Measurements from ENCODE around the gene SLC25A12.

The SLC25A12 gene

GRCh38 chr2:171883275-171883893 is 10.7 kb downstream of the SLC25A12 start:
- no peak for DNase-seq (ENCODE audit: low spot score)

DNA sequence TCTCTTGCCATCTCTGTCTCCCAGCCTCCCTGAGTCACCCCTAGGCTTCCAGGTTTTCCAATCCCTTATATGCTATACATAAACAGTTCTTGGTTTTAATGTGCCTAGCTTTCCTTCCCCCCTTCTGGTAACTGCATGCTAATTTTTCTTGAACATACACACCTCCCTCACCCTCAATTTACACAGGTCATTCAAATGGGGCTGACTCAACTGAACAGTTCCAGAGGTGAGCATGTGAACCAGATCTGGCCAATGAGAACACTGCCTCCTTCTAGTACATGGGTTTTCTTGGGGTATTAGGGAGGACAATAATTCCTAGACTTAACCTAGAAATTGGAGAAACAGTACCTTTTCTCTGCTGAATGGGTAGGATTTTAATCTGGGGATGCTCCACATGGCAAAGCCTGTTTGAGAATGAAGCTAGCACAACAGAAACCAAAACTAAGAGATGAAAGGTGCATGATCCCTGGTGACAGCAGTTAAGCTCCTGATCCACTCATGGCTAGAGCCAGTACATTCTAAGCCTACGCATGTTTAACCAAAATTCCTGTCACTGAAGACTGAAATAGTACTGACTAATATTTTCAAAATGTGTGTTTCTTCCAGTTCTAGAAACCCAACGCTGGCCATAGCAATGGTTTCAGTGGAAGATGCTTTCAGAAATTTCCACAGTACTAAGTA is 11.8 kb downstream of the SLC25A12 start:
- DNase-seq (ENCODE audit: low spot score): no peak

DNA sequence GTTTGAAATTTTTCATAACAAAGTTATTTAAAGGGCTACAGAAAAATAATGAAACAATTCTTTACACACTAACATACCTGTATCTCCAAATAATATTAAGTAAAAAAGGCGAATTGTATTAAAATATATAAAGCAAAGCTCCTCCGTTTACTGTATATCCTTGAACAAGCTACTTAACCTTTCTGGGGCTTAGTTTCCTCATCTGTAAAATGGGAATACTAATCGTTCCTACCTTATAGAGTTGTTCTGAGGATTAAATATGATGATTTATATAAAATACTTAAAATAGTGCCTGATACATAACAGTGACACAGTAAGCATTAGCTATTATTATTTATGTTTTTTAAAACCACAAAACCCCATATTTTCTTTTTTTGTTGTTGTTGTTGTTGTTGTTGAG is 13.3 kb downstream of the SLC25A12 start:
- DNase-seq (ENCODE audit: low spot score): no peak

DNA sequence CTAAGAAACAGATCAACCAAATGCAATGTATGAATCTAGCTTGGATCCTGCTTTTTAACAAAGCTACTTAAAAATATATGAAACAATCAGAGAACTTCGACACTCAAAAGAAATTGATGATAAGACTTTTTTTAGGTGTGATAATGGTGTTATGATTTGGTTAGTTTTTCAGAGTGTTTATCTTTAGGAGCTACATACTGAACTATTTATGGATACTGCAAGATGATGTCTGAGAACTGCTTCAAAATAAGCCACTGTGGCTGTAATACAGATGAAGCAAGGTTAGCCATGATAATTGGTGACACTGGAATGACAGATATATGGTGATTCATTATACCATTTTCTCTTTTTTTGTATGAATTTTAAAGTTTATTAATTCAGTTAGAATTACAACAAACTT is 14.2 kb downstream of the SLC25A12 start:
- no peak for DNase-seq (ENCODE audit: low spot score)

- DNase-seq (ENCODE audit: low spot score): no peak
Observed at GRCh38 chr2:171878481-171878993, 15.5 kb downstream of the SLC25A12 start.

DNA sequence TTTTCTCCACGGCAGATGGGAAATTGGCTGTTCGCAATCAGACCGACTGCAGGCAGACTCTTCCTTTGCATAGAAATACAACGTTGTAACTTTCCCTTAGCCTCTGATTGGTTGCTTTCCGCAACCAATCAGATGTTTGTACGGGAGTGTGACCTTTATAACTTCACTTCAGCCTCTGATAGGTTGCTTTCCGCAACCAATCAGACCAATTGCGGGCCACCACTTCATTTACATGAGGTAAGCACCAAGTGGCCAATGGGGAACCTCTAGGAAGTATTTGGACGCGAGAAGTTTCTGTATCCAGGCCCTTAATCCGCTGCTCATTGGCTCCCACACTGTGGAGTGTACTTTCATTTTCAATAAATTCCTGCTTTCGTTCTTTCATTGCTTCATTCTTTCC is 19.1 kb downstream of the SLC25A12 start:
- DNase-seq (ENCODE audit: low spot score): no peak

DNA sequence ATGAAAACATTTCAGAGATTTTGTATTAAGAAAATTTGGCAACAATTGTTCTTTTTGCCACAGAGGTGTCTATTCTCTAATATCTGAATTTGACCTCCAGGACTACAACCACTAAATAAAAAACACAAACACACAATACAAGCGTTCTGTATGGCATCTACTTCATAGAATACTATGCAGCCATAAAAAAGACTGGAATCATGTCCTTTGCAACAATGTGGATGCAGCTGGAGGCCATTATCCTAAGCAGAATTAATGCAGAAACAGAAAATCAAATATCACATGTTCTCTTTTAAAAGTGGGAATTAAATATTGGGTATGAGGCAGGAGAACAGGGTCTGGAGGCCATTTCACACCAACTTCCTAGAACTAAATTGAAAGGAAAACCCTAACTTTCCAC is 19.5 kb downstream of the SLC25A12 start:
- no peak for DNase-seq (ENCODE audit: low spot score)

DNA sequence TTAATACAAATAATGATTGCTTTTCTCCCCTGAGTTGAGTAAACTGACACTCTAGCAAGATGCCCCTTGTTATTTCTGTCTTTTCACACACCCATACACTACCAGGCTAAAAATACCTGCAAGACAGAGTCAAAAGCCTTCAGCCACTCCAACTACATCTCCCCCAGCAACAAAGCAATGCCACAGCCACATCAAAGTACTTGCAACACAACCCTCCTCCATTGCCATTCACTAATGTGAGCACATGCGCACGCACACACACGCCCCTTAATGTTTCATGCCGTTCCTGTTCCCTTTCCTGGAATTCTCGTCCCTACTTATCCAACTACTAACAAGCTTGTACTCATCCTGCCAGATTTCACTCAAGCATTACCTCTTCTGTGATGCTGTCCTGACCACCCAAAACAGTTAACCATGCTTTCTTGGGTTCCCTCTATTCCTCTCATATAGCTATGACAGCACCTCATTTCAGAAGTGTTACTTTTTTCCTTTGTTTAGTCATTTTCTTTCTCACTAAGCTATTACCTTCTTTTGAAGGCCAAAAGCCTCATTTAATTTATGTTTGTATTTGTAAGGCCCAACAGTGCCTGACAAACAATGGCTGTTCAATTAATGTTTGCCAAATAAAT is 29.6 kb downstream of the SLC25A12 start:
- DNase-seq (ENCODE audit: low spot score): no peak

DNA sequence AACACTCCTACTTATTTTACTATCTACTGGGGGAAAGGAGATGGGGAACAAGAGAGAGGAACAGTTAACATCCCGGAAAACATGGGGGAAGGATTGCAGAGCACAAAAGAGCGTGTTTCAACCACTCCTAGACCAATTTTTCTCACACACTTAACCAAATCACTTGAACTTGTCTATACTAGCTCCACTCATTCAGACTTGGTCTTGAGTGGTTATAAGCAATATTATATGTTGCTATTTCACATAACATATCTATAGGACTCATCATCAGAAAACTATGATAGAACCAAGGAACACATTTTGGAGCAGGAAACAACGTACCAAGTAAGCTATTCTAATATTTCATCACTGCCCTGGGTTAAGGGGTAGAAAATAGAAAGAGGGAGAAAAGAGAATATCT is 31.5 kb downstream of the SLC25A12 start:
- no peak for DNase-seq (ENCODE audit: low spot score)

GRCh38 chr2:171858397-171858958 is 35.6 kb downstream of the SLC25A12 start:
- DNase-seq (ENCODE audit: low spot score): no peak

DNA sequence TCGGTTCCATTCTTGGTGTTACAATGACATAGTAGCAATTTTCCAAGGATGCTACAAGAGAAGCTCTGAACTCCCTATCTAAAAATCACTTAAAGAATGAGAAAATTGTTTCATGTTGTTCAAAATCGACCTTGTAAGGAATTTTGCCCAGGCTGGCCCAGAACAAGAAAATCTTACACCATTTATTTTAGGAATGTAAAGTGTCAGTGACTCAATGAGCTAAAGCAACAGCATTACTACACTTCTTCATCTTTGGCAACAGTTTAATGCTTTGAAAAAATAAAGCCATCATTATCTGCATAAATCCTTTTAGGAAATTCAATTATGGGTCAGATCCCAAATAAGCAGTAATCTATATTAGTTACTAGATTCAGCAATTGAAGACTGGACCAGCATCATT is 38.6 kb downstream of the SLC25A12 start:
- no peak for DNase-seq (ENCODE audit: low spot score)

DNA sequence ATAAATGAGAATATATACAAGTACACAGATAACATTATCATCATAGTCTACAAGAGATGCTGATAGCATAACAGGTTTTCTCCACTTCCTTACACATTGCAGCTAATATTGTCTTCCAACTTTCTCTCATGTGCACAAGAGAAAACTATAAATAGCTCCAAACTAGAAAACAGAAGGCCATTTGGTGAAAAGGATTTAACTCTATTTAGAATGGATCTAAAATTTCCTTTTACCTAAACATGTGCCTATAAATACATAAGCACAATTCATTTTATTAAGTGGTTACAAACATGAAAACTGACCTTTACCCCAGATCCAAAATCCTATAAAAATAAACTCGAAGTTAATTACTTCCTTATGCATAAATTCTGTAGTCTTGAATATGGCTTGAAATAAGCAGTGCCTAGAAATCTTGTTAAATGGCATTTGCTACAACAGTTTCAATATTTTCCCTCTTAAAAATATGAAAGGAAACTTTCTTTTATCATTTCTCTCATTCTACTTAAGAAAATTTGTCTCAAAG is 41.6 kb downstream of the SLC25A12 start:
- no peak for DNase-seq (ENCODE audit: low spot score)

DNA sequence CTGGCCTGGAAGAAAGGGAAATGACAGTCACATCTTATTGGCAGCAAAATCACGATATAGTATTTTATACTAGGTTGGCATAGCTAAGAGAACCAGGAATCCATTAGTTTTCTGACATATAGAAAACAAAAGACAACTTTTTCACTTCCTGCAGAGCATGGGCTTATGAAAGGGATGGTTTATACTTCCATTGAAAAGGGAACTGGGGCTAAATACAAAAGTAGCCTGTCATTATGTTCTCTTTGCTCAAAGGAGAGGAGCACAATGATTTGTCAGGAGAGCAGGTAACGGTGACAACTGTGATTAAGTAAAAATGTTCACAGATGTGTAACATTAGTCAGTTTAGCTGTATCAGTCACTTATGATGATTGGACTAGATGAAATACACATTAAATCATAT is 46.4 kb downstream of the SLC25A12 start:
- DNase-seq (ENCODE audit: low spot score): no peak

DNA sequence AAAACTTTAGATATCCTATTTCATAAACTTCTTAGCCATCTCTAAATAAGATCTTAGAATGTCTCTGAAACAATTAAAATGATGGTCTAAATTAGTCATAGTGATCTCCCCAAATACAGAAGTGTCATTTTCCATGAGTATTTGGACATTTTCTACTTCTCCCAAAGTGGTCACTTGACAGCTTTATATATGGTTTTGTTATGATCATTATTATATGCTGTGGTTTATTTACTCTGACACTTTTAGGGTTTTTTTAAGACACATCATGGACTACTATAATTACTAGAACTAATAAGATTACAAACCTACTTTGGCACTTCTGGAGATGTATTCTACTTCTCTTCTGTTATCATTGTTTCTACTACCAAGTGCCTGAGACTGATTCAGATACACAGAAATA is 47.1 kb downstream of the SLC25A12 start:
- no peak for DNase-seq (ENCODE audit: low spot score)

- DNase-seq (ENCODE audit: low spot score): no peak
Observed at GRCh38 chr2:171841996-171842395, 52.0 kb downstream of the SLC25A12 start.

DNA sequence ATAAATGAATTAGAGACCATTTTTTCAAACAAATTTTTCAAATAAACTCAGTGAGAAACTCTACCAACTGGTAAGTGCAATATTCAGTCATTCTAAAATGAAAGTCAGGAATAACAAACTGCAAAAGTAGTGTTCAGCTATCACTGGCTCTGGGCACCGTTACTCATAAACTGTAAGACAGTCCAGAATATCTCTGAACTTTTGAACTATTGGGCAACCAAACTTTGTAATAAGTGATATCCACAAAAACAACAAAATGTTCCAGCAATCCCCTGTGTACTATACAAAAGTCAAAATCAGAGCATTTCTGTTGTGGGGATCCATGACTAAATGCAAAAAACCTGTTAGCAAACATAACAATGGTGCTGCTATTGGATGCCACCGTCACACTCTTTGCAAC is 56.3 kb downstream of the SLC25A12 start:
- no peak for DNase-seq (ENCODE audit: low spot score)

- no peak for DNase-seq (ENCODE audit: low spot score)
Observed at GRCh38 chr2:171836146-171836910, 57.7 kb downstream of the SLC25A12 start.

- DNase-seq (ENCODE audit: low spot score): no peak
Observed at GRCh38 chr2:171835386-171835785, 58.7 kb downstream of the SLC25A12 start.

- DNase-seq (ENCODE audit: low spot score): no peak
Observed at GRCh38 chr2:171834286-171834685, 59.8 kb downstream of the SLC25A12 start.

GRCh38 chr2:171832489-171832888 is 61.6 kb downstream of the SLC25A12 start:
- no peak for DNase-seq (ENCODE audit: low spot score)

- DNase-seq (ENCODE audit: low spot score): no peak
Observed at GRCh38 chr2:171830039-171830438, 64.0 kb downstream of the SLC25A12 start.

- no peak for DNase-seq (ENCODE audit: low spot score)
Observed at GRCh38 chr2:171824086-171824485, 70.0 kb downstream of the SLC25A12 start.

Measured in left forelimb (tissue), 1 donor.